Neural progenitor cell (in vitro differentiated cells): Measurements from ENCODE around the gene CFAP43. TPM values are rescaled to one million over a fixed set of nuclear protein-coding genes. Genes with fewer than 3 reads are reported as not detected.

Experiments
- DNase-seq: peaks from one replicate; pipeline ENCODE4 v3.0.0-alpha.2; 2016; ENCODE audit warnings: low spot score
- H2AFZ ChIP-seq: fragments of 200-600 bp; sonication (generic); replicated peaks from 2 replicates; pipeline ENCODE4 v1.6.1; 2016; ENCODE audit warnings: antibody characterized with exemption
- H3F3A ChIP-seq: fragments of 200-600 bp; sonication (generic); 2 replicates; pipeline ENCODE4 v1.6.1; 2016; ENCODE audit warnings: antibody characterized with exemption, low read depth
- H3K27ac ChIP-seq: fragments of 200-600 bp; sonication (generic); 2 replicates; pipeline ENCODE4 v1.5.1; 2016; ENCODE audit warnings: mild to moderate bottlenecking
- H3K27me3 ChIP-seq: fragments of 200-600 bp; sonication (generic); 2 replicates; pipeline ENCODE4 v1.6.1; 2016; ENCODE audit warnings: mild to moderate bottlenecking, moderate library complexity
- H3K36me3 ChIP-seq: fragments of 200-600 bp; sonication (generic); 2 replicates; pipeline ENCODE4 v1.5.1; 2016
- H3K4me1 ChIP-seq: fragments of 200-600 bp; sonication (generic); 2 replicates; pipeline ENCODE4 v1.6.1; 2016; ENCODE audit warnings: mixed run types
- H3K4me2 ChIP-seq: fragments of 200-600 bp; sonication (generic); 2 replicates; pipeline ENCODE4 v1.6.1; 2016
- H3K4me3 ChIP-seq: fragments of 200-600 bp; sonication (generic); 2 replicates; pipeline ENCODE4 v1.5.1; 2016
- H3K79me2 ChIP-seq: fragments of 200-600 bp; sonication (generic); 2 replicates; pipeline ENCODE4 v1.6.1; 2016; ENCODE audit warnings: low read depth
- H3K9ac ChIP-seq: fragments of 200-600 bp; sonication (generic); 2 replicates; pipeline ENCODE4 v1.6.1; 2016
- H3K9me3 ChIP-seq: fragments of 200-600 bp; sonication (generic); 2 replicates; pipeline ENCODE4 v1.5.1; 2016; ENCODE audit warnings: low read depth
- H4K20me1 ChIP-seq: fragments of 200-600 bp; sonication (generic); 2 replicates; pipeline ENCODE4 v1.6.1; 2016; ENCODE audit warnings: low read depth
- H3K27ac Mint-ChIP-seq: 3 replicates; pipeline ENCODE4 v1.8.0; 2021; ENCODE audit warnings: mixed read lengths
- H3K27me3 Mint-ChIP-seq: 2 replicates; pipeline ENCODE4 v1.8.0; 2022; ENCODE audit warnings: low read depth, mild to moderate bottlenecking, inconsistent platforms, moderate library complexity, mixed read lengths; ENCODE audit not compliant: insufficient read depth
- H3K36me3 Mint-ChIP-seq: 3 replicates; pipeline ENCODE4 v1.8.0; 2021; ENCODE audit warnings: mixed read lengths
- H3K4me1 Mint-ChIP-seq: 3 replicates; pipeline ENCODE4 v1.8.0; 2021; ENCODE audit warnings: mixed read lengths
- H3K4me3 Mint-ChIP-seq: 3 replicates; pipeline ENCODE4 v1.8.0; 2021; ENCODE audit warnings: mild to moderate bottlenecking, moderate library complexity, mixed read lengths
- H3K9me3 Mint-ChIP-seq: 3 replicates; pipeline ENCODE4 v1.8.0; 2020; ENCODE audit warnings: mixed read lengths
- CTCF ChIP-seq: fragments of 200-600 bp; sonication (generic); IDR thresholded peaks from 2 replicates; pipeline ENCODE4 v1.5.1; 2017; ENCODE audit warnings: antibody characterized with exemption, mild to moderate bottlenecking
- EZH2 ChIP-seq: fragments of 200-600 bp; sonication (generic); IDR thresholded peaks from 2 replicates; pipeline ENCODE4 v1.6.1; 2017; ENCODE audit warnings: antibody characterized with exemption, mild to moderate bottlenecking, moderate library complexity
- EZH2phosphoT487 ChIP-seq: fragments of 200-600 bp; sonication (generic); IDR thresholded peaks from 2 replicates; pipeline ENCODE4 v1.6.1; 2017; ENCODE audit warnings: antibody characterized with exemption
- total RNA-seq: library from RNA; depleted of rRNA; stranded (reverse); fragments of >200 nt; gene quantifications from 2 replicates; pipeline ENCODE4 v1.2.3, GENCODE V29; 2015; ENCODE audit warnings: low replicate concordance

CFAP43 gene
- 2.7 TPM in 2 replicates for total RNA-seq

GRCh38 chr10:104231784-104232612, at the start of gene CFAP43:
TSS of gene CFAP43 (minus strand) at chr10:104232364. CDS start at chr10:104232246, 118 bp downstream.
- Histone ChIP-seq H3K27me3 (peaks cover 4% of the 10 kb centered on the region), H2AFZ (peak within 1 kb of the TSS; percentile 99)
- peak within 1 kb of the TSS; percentile 93 for H3K4me3 Mint-ChIP-seq

GRCh38 chr10:104281694-104282093, 49.5 kb upstream of the CFAP43 start:
- no peak overlapping the region for H3K4me3 Mint-ChIP-seq
- no peaks in the 10 kb centered on the region for H3K9me3 ChIP-seq
- DNase-seq = no peak
- H3K27me3 Mint-ChIP-seq = no peaks in the 10 kb centered on the region
- no peaks in the 10 kb centered on the region for H3K79me2 ChIP-seq
- H3K36me3 ChIP-seq = no peaks in the 10 kb centered on the region
- H3F3A ChIP-seq = no peaks in the 10 kb centered on the region
- H2AFZ ChIP-seq = no peak overlapping the region
- H3K4me1 ChIP-seq = no peaks in the 10 kb centered on the region
- no peak overlapping the region for H3K27ac ChIP-seq
- no peak overlapping the region for H3K4me3 ChIP-seq
- no peaks in the 10 kb centered on the region for H4K20me1 ChIP-seq
- no peaks in the 10 kb centered on the region for H3K9me3 Mint-ChIP-seq
- no peak overlapping the region for H3K27ac Mint-ChIP-seq
- no peaks in the 10 kb centered on the region for H3K4me1 Mint-ChIP-seq
- no peak overlapping the region for H3K4me2 ChIP-seq
- H3K9ac ChIP-seq = no peak overlapping the region
- no peaks in the 10 kb centered on the region for H3K36me3 Mint-ChIP-seq
- TF ChIP-seq EZH2 = no peak
- TF ChIP-seq CTCF = no peak
- no peak for TF ChIP-seq EZH2phosphoT487
- H3K27me3 ChIP-seq = no peaks in the 10 kb centered on the region

More at GRCh38 chr10:104231784-104232612, at the start of gene CFAP43:
- Histone ChIP-seq H3K36me3 (no peaks in the 10 kb centered on the region), H3K4me1 (peaks cover 5% of the 10 kb centered on the region), H3K4me2 (peak within 1 kb of the TSS; percentile 97), H3K4me3 (peak within 1 kb of the TSS; percentile 77), H3F3A (no peaks in the 10 kb centered on the region), H4K20me1 (no peaks in the 10 kb centered on the region), H3K79me2 (no peaks in the 10 kb centered on the region), H3K27ac (no peak within 1 kb of the TSS), H3K9me3 (peaks cover 8% of the 10 kb centered on the region), H3K9ac (peak within 1 kb of the TSS; percentile 55)
- DNase-seq = peak; percentile 97
- Mint-ChIP-seq H3K36me3 (no peaks in the 10 kb centered on the region), H3K27me3 (peaks cover 4% of the 10 kb centered on the region), H3K9me3 (peaks cover 10% of the 10 kb centered on the region), H3K4me1 (peaks cover 9% of the 10 kb centered on the region), H3K27ac (peak within 1 kb of the TSS; percentile 89)
- TF ChIP-seq EZH2 (peak; percentile 28), CTCF (no peak)

DNA sequence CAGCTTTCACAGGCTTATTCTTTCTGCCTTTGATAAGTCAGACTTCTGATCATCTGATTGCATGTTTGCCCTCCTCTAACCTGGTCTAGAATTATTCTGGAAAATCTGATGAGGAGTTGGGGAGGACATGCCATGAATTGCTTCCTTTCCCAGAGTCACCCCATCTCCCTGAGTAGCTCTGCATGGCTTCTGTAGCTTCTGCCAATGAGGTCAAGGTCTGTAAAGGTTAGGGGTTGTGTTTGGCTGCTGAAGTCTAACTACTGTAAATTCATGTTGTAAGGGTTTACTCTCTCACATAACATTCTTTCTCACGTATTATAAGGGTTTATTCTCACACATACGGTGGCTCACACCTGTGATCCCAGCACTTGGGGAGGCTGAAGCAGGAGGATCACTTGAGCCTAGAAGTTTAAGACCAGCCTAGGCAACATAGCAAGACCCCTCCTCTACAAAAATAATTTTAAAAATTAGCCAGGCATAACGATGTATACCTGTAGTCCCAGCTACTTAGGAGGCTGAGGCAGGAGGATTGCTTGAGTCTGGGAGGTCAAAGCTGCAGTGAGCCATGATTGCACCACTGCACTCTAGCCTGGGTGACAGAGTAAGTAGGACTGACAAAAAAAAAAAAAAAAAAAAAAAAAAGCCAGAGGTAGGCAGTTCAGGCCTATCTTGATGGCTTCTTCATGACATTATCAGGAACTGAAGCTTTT, 47.5 kb upstream of the CFAP43 start:
- no peaks in the 10 kb centered on the region for H3K27me3 Mint-ChIP-seq
- Histone ChIP-seq H3F3A (no peaks in the 10 kb centered on the region), H3K4me1 (no peaks in the 10 kb centered on the region), H4K20me1 (no peaks in the 10 kb centered on the region), H2AFZ (no peak overlapping the region), H3K27me3 (peaks cover 5% of the 10 kb centered on the region), H3K36me3 (no peaks in the 10 kb centered on the region), H3K9ac (no peak overlapping the region), H3K4me3 (no peak overlapping the region), H3K79me2 (no peaks in the 10 kb centered on the region), H3K9me3 (no peaks in the 10 kb centered on the region), H3K27ac (no peak overlapping the region), H3K4me2 (no peak overlapping the region)
- TF ChIP-seq EZH2 (no peak), EZH2phosphoT487 (no peak), CTCF (no peak)
- H3K36me3 Mint-ChIP-seq = no peaks in the 10 kb centered on the region
- no peak overlapping the region for H3K27ac Mint-ChIP-seq
- DNase-seq = no peak
- no peaks in the 10 kb centered on the region for H3K4me1 Mint-ChIP-seq
- H3K9me3 Mint-ChIP-seq = no peaks in the 10 kb centered on the region
- H3K4me3 Mint-ChIP-seq = no peak overlapping the region
